ENCODE results near the gene ENTPD1. TPM values are rescaled to one million over a fixed set of nuclear protein-coding genes. Genes with fewer than 3 reads are reported as not detected.

The ENTPD1 gene
- total and polyA plus RNA-seq, 10 of the 15 experiments (the other 5 are each of a cell fraction or from before 2014, with no cell fraction given): 110 to 413 (median 161) TPM

DNA sequence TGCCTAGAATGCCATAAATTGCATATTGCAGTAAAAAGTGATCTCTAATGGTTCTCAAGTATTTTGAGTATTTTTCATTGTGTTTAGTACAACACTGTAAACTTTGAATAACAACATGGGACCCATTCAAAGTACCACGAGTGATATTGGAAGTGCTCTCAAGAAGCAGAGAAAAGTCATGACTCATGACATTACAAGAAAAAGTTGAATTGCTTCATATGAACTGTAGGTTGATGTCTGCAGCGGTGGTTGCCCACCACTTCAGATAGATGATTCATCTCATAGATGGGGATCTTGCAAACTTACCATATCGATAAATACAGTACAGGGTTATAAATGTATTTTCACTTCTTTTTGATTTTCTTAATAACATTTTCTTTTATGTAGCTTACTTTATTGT lies 33.9 kb downstream of the ENTPD1 start (continued):
- TF ChIP-seq, protein P1, sequence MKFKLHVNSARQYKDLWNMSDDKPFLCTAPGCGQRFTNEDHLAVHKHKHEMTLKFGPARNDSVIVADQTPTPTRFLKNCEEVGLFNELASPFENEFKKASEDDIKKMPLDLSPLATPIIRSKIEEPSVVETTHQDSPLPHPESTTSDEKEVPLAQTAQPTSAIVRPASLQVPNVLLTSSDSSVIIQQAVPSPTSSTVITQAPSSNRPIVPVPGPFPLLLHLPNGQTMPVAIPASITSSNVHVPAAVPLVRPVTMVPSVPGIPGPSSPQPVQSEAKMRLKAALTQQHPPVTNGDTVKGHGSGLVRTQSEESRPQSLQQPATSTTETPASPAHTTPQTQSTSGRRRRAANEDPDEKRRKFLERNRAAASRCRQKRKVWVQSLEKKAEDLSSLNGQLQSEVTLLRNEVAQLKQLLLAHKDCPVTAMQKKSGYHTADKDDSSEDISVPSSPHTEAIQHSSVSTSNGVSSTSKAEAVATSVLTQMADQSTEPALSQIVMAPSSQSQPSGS (IDR thresholded peaks at IDR 0.05; ENCODE audit: low read length): peak; percentile 57; the same call in 1 of the 2 replicates
- TF ChIP-seq CHD4 (IDR thresholded peaks at IDR 0.05) (no peak), CHD2 (IDR thresholded peaks at IDR 0.05; ENCODE audit: borderline replicate concordance, low read depth, low read length) (no peak), ZBED1 (IDR thresholded peaks at IDR 0.05; ENCODE audit: borderline replicate concordance) (0 out of 2 replicates have a peak, but pooled peaks have one; percentile 50), EED (IDR thresholded peaks at IDR 0.05; ENCODE audit: low read depth) (no peak), POU2F2 (IDR thresholded peaks at IDR 0.05; ENCODE audit: borderline replicate concordance, low read depth, low read length) (no peak), RUNX3 (IDR thresholded peaks at IDR 0.05; ENCODE audit: low read length) (peak; percentile 66), POLR2AphosphoS5 (IDR thresholded peaks at IDR 0.05; ENCODE audit: low read length) (peak; percentile 34; the same call in 1 of the 2 replicates), ZZZ3 (IDR thresholded peaks at IDR 0.05; ENCODE audit: control insufficient read depth, insufficient read length, low read depth) (no peak), JUNB (IDR thresholded peaks at IDR 0.05) (peak; percentile 61), ZNF207 (IDR thresholded peaks at IDR 0.05; ENCODE audit: borderline replicate concordance) (no peak), BACH1 (IDR thresholded peaks at IDR 0.05; ENCODE audit: borderline replicate concordance) (0 out of 2 replicates have a peak, but pooled peaks have one; percentile 19), ATF3 (IDR thresholded peaks at IDR 0.05; ENCODE audit: borderline replicate concordance, extremely low read depth, low read depth, low read length) (no peak)
